Left lobe of liver (tissue), 2 donors: ENCODE results near the gene XG. TPM values are rescaled to one million over a fixed set of nuclear protein-coding genes. Genes with fewer than 3 reads are reported as not detected.

Experiments used
- ATAC-seq: fragments of 200-7000 bp; cut with Tn5 transposase; one replicate; pipeline ENCODE4 v1.9.1; 2020; ENCODE audit warnings: mild to moderate bottlenecking, moderate library complexity
- DNase-seq: peaks from one replicate; pipeline ENCODE4 v3.0.0-alpha.2; 2020; ENCODE audit warnings: low spot score
- total RNA-seq: library from RNA; stranded (reverse); gene quantifications from one replicate; pipeline ENCODE4 v1.2.1, GENCODE V29; 2021
- donor health status: DM: no; HTN: no; CAD: no; lungs with moderate emphysema.
- donor health status: DM: no; HTN: yes; CAD: no.

Gene XG
- total RNA-seq, 1 donor from 2014 or later: not detected

GRCh38 chrX:2862404-2862803 is 110.6 kb downstream of the XG start:
- ATAC-seq (no peak), DNase-seq (no peak)

- DNase-seq: no peak
- no peak for ATAC-seq
These were observed 111.8 kb downstream of the XG start for GRCh38 chrX:2863646-2864045.

Other genes starting within 250 kb of the XG start
- gene CD99, start 60.7 kb upstream of the XG start, total RNA-seq: 152 TPM
- gene GYG2, start 76.9 kb downstream of the XG start, total RNA-seq: 16.7 TPM
- 35.4 TPM for gene ARSD, start 177.3 kb downstream of the XG start, total RNA-seq